ENCODE results near the gene ADAT2. TPM values are rescaled to one million over a fixed set of nuclear protein-coding genes. Genes with fewer than 3 reads are reported as not detected.

Gene ADAT2
- total and polyA plus RNA-seq, 3 donors from 2014 or later = 3.6 to 5.7 (median 5.7) TPM

DNA sequence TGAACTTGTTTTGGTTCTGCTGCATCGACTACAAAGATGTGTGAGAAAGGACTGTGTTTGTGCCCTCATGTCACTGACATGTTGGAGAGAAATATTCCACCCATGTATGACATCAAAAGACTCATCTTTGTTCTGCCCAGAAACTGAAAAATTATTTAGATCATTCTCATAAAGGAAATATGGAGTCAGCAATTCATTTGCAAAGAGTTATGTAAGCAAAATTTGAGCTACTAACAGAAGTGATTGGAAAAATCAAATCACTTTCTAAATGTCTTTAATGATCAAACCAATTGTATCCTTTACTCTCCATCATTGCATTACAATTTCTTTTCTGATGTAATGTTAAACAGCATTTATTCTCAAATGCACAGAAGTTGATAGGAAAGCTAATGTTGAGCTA is 19.3 kb downstream of the ADAT2 start:
- no peaks in the 10 kb centered on the region for H3K4me1 ChIP-seq
- H3K36me3 ChIP-seq (ENCODE audit: low read depth, missing control alignments) = no peaks in the 10 kb centered on the region
- H3K4me3 ChIP-seq = no peak overlapping the region
- no peak for DNase-seq
- no peak overlapping the region for H3K27ac ChIP-seq
- WGBS, 2 donors = 88 to 92% methylated on average over 1 of the region's 1 CpG
- TF ChIP-seq POLR2A (IDR thresholded peaks at IDR 0.05) (no peak), CTCF (IDR thresholded peaks at IDR 0.05) (no peak)
- no peaks in the 10 kb centered on the region for H3K27me3 ChIP-seq
- intact Hi-C loops (cut with DNase I; ENCODE audit: low total_unique reads) = loop anchor here (5.0 kb wide), 1 partner anchor 734 kb away; no protein-coding TSS in a partner anchor
- no peaks in the 10 kb centered on the region for H3K9me3 ChIP-seq

DNA sequence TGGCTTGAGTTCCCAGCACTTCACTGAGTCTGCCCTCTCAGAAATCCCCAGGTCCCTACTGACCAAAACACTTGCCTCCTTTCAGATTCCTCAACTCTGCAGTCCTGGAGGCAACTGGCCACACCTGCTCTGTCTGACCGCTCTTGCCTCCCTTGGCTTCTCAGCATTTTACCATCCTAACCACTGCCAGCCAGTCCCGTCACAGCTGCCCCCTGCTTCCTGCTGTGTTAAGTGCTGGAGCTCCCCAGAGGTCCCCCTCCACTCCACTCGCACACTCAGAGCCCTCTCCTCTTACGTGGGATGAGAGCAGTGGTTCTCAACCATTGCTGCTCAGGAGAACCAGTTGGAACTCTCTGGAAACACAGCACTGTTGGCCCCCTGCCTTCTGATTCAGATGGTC is 20.5 kb downstream of the ADAT2 start:
- WGBS, 2 donors = 97 to 98% methylated on average over 4 of the region's 4 CpGs
- Histone ChIP-seq H3K9me3 (no peaks in the 10 kb centered on the region), H3K4me3 (no peak overlapping the region), H3K27me3 (no peaks in the 10 kb centered on the region), H3K4me1 (no peaks in the 10 kb centered on the region), H3K27ac (no peak overlapping the region), H3K36me3 (ENCODE audit: low read depth, missing control alignments) (no peaks in the 10 kb centered on the region)
- intact Hi-C loops (cut with DNase I; ENCODE audit: low total_unique reads) = loop anchor here (5.0 kb wide), 1 partner anchor 733 kb away; no protein-coding TSS in a partner anchor
- DNase-seq = no peak
- no peak for TF ChIP-seq POLR2A (IDR thresholded peaks at IDR 0.05)
- no peak for TF ChIP-seq CTCF (IDR thresholded peaks at IDR 0.05)

DNA sequence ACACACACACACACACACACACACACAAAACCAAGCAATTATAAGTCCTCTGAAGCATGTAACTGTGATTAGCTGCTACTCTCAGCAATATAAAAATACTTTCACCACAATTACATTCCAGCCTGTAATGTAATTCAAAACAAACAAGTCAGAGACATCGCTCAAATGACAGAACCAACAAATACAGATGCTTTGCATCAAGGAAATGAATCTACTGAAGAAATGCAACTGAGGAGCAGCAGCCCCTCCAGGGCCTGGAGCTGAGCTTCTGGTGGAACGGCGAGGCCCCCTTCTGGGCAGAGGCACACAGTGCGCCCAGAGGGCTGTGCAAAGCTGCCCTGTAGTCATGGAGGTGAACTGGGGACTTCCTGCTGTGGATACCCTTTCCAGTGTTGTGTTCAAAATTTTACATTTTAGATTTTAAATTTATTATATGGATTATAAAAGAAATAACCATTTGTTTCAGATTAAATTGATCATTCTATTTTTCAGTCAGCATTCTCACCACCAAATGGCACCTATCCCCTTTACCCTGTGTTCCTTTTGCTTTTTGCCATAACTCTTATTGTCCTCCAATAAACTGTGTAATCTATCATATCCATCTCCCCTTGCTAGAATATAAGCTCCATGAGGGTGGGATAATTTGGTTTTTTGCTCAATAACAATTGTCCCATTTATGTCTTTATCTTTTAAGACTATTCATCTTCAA is 23.2 kb downstream of the ADAT2 start:
- DNase-seq = peak; percentile 83
- Histone ChIP-seq H3K4me1 (no peaks in the 10 kb centered on the region), H3K27ac (no peak overlapping the region), H3K27me3 (no peaks in the 10 kb centered on the region), H3K4me3 (no peak overlapping the region), H3K9me3 (no peaks in the 10 kb centered on the region), H3K36me3 (ENCODE audit: low read depth, missing control alignments) (no peaks in the 10 kb centered on the region)
- WGBS, 2 donors = 23 to 26% methylated on average over 4 of the region's 4 CpGs
- intact Hi-C loops (cut with DNase I; ENCODE audit: low total_unique reads) = no loop called here
- TF ChIP-seq CTCF (IDR thresholded peaks at IDR 0.05) = peak; percentile 74 to 90 (median 81)
- TF ChIP-seq POLR2A (IDR thresholded peaks at IDR 0.05) = no peak

GRCh38 chr6:143426026-143426425 is 24.5 kb downstream of the ADAT2 start:
- Histone ChIP-seq H3K27ac (no peak overlapping the region), H3K27me3 (no peaks in the 10 kb centered on the region), H3K36me3 (ENCODE audit: low read depth, missing control alignments) (no peaks in the 10 kb centered on the region), H3K4me1 (no peaks in the 10 kb centered on the region), H3K4me3 (no peak overlapping the region), H3K9me3 (no peaks in the 10 kb centered on the region)
- no peak for DNase-seq
- TF ChIP-seq CTCF (IDR thresholded peaks at IDR 0.05) (no peak), POLR2A (IDR thresholded peaks at IDR 0.05) (no peak)
- whole genome bisulfite sequencing, 2 donors = 83 to 85% methylated on average over 2 of the region's 2 CpGs
- intact Hi-C loops (cut with DNase I; ENCODE audit: low total_unique reads) = no loop called here

DNA sequence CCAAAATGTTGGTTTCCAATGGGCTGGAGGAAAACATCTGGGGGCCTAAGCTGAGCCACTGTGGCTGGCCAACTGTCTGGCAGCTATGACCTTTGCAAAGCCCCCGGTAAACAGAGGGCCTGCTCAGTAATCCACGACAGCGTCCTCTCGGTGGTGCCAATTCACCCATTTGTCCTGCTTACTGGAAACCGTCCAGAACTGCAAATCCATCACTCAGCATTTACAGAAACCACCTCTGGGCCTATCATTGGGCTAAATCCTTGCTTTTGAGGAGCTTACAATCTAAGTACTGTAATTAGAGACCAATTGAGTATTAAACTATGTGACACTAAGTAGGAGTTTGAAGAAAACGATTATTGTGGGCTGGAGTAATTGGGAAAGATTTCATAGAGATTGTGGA is 31.0 kb downstream of the ADAT2 start:
- H3K4me1 ChIP-seq = no peaks in the 10 kb centered on the region
- WGBS, 2 donors = 87 to 94% methylated on average over 6 of the region's 6 CpGs

More for the DNA sequence above, 31.0 kb downstream of the ADAT2 start:
- Histone ChIP-seq H3K27me3 (no peaks in the 10 kb centered on the region), H3K27ac (no peak overlapping the region), H3K4me3 (no peak overlapping the region), H3K9me3 (no peaks in the 10 kb centered on the region), H3K36me3 (ENCODE audit: low read depth, missing control alignments) (no peaks in the 10 kb centered on the region)
- no peak for DNase-seq
- intact Hi-C loops (cut with DNase I; ENCODE audit: low total_unique reads) = no loop called here
- TF ChIP-seq POLR2A (IDR thresholded peaks at IDR 0.05) (no peak), CTCF (IDR thresholded peaks at IDR 0.05) (no peak)
